ENCODE measurements around the gene PRRC1.

PRRC1 gene

GRCh38 chr5:127556609-127557334 is 39.3 kb downstream of the PRRC1 start:
- no peak for TF ChIP-seq CTCF (conservative IDR thresholded peaks at IDR 0.05; ENCODE audit: low read depth)
- DNase-seq (ENCODE audit: low spot score), result no peak
- H3K27ac ChIP-seq, result no peak overlapping the region
- ChIA-PET POLR2A (ENCODE audit: low non-redundant PET) (no interaction called here), CTCF (no interaction called here)

GRCh38 chr5:127558273-127558672 is 40.8 kb downstream of the PRRC1 start:
- POLR2A ChIA-PET (ENCODE audit: low non-redundant PET), result no interaction called here
- TF ChIP-seq CTCF (conservative IDR thresholded peaks at IDR 0.05; ENCODE audit: low read depth), result no peak
- H3K27ac ChIP-seq, result no peak overlapping the region
- no peak for DNase-seq (ENCODE audit: low spot score)
- CTCF ChIA-PET, result no interaction called here

DNA sequence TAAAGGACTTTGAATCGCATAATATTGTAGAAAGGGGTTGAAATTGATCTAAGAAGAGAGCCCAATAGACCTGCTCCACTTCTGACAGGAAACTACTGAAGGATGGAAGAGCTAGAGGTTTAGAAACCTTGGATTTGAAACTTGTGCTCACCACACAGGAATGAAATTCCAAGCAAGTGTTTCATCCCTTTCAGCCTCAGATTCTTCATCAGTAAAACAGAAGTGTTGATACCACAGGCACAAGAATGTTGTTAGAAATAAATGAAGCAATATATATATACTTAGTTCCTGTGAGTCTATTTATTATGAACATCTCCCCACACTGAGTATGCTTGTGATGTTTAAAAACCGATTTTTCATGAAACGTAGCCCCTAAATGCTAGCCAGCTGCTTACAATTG is 43.8 kb downstream of the PRRC1 start:
- CTCF ChIA-PET, result no interaction called here

GRCh38 chr5:127562252-127562651 is 44.8 kb downstream of the PRRC1 start:
- no peak for DNase-seq (ENCODE audit: low spot score)
- peak; percentile 42 for TF ChIP-seq CTCF (conservative IDR thresholded peaks at IDR 0.05; ENCODE audit: low read depth)
- H3K27ac ChIP-seq, result no peak overlapping the region
- POLR2A ChIA-PET (ENCODE audit: low non-redundant PET), result interaction anchor here (0.7 kb wide), 1 partner anchor 203 kb away, joined by 3 read pairs; no protein-coding TSS in a partner anchor
- CTCF ChIA-PET, result no interaction called here

More for the DNA sequence above, 43.8 kb downstream of the PRRC1 start:
- TF ChIP-seq CTCF (conservative IDR thresholded peaks at IDR 0.05; ENCODE audit: low read depth), result no peak
- POLR2A ChIA-PET (ENCODE audit: low non-redundant PET), result no interaction called here
- H3K27ac ChIP-seq, result no peak overlapping the region
- no peak for DNase-seq (ENCODE audit: low spot score)

GRCh38 chr5:127563136-127563535 is 45.7 kb downstream of the PRRC1 start:
- H3K27ac ChIP-seq, result no peak overlapping the region
- ChIA-PET POLR2A (ENCODE audit: low non-redundant PET) (interaction anchor here (0.7 kb wide), 1 partner anchor 204 kb away, joined by 3 read pairs; no protein-coding TSS in a partner anchor), CTCF (interaction anchor here (1.0 to 1.4 kb wide), 2 partner anchors 12 to 638 kb away, joined by 3 to 4 read pairs; no protein-coding TSS in a partner anchor)
- no peak for DNase-seq (ENCODE audit: low spot score)
- no peak for TF ChIP-seq CTCF (conservative IDR thresholded peaks at IDR 0.05; ENCODE audit: low read depth)

DNA sequence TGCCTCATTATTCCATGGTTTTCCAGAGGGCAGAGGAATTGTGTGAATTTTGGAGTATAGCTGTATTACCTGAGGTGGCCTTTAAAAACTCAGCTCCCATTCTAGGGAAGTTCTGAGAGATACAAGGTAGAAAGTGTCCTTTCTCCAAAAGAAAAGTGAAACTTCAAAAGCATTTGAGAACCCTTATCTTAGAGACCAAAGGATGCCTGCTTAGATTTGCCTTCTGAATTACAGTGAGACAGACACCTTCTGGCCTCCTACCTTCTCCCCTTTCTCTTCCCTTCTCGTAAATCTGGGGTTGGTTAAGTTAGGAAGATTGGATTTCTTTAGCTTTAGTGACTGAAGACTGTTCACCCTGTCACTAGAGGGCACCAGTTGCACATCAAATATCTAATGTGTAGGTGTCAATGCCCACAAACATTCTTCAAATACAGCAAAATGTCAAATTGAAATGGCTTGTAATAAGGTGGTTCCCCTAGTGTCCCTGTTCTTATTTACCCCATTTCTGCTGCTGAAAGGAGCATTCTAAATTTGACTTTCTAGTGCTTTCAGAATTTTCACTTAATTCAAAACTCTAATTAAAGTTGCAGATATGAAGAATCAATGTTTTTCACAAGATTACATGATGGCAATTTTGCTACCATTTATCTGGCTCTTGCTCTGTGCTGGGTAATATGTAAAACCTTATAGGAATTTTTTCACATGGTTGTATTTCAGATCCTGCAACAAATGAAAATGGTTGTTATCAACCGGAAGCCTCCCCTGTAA is 46.7 kb downstream of the PRRC1 start:
- peak; percentile 80 for TF ChIP-seq CTCF (conservative IDR thresholded peaks at IDR 0.05; ENCODE audit: low read depth)
- peak; percentile 63 for DNase-seq (ENCODE audit: low spot score)
- CTCF ChIA-PET, result interaction anchor here (0.5 to 1.4 kb wide), 18 partner anchors 9 to 1105 kb away, joined by 3 to 10 read pairs (median 3); no protein-coding TSS in a partner anchor
- POLR2A ChIA-PET (ENCODE audit: low non-redundant PET), result no interaction called here
- H3K27ac ChIP-seq, result no peak overlapping the region

Measured in RWPE1 (cell line).